Colon (tissue), 2 donors: ENCODE data around the gene CEMIP.

Experiments used
- FAIRE-seq: peaks from 2 replicates; lab custom pipeline; 2012; peaks lifted over from hg19 to GRCh38; lab: Jason Lieb, UNC
- donor health status: control.
- donor health status: control.

The CEMIP gene

DNA sequence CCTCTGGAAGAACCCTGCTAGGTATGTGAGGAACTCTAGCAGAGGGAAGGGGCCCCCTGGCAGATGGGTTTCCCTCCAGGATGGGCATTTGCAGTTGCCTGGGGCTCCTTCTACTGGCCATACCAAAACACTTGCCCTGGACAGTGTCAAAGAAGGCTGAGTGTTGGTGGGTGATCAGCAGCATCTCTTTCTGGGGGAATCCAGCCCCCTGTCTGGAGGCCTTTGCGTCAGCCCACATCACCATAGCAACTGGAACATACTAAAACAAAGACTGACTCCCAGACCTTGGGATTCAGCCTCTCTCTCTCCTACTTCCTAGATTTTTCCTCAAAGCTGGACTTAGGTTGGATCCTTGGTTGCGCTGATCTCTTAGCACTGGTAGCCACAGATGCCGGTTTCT, 8.1 kb downstream of the CEMIP start:
- no peak for FAIRE-seq

DNA sequence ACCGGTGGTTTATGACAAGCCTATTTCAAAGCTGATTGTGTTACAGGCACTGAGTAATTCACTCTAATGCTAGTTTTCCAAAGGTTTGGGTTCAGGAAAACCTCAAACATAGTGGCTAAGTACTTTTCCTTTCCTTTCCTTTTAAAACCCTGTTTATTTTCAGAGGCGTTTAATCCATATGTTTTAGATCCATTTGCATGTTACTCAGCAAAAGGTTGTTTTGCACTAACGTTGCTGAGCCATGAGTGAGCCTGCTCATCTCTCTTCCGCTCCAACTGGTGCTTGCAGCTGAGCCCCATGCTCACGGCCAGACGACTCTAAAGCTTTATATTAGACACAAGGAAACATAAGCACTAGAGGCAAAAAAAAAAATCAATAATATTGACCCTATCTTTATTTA, 9.4 kb downstream of the CEMIP start:
- FAIRE-seq = no peak

DNA sequence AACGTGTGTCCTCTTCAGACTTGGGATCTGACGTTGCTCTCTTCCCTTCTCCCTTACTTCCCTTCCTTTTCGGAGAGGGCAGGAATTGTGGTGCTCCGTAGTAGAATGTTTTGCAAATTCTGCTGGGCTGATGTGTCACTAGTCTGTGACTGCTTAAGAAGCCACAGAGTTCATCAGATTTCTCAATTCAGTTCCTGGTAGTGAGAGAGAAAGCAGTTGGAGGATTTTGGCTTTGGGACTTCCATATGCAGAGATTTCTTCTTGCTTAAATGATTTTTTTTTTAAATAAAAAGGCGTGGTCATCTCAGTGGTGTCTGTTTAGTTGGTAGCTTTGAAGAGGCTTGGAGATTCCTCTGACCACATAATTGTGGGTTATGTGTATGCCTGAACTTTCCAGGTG, 10.1 kb downstream of the CEMIP start:
- no peak for FAIRE-seq

DNA sequence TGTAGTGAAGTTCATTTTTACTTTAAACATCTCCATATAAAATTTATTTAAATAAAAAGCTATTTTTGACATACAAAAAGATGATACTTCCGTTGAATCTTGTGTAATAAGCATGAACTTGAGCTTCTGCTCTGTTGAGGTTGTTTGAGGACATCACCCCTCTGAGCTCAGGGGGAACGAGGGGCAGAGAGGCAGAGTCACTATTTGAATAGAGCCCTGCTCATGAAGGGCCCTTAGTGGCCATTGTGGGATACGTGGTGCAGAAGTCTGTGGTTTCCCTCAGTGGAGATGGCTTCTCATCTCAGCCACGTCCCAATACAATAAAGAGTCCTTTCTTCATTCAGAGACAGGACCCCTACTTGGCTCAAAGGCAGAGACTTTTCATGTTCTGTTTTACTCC, 10.6 kb downstream of the CEMIP start:
- no peak for FAIRE-seq

DNA sequence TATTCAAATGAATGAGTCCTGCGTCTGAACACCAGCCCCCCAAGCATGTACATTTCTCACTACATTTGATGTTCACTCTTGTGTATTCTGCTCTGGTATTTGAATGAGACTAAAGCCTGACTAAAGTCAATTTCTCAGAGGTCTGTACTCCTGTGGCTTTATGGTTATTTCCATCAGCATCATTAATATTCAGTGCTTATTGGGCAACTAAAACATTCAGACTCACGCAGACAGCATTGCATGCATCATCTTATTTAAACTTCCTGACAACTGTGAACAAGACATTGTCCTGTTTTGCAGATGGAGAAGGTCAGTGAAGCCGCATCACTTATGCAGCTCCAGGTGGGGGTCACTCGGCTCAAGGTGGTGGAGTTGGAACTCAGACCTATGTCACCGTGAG, 11.1 kb downstream of the CEMIP start:
- FAIRE-seq = no peak

DNA sequence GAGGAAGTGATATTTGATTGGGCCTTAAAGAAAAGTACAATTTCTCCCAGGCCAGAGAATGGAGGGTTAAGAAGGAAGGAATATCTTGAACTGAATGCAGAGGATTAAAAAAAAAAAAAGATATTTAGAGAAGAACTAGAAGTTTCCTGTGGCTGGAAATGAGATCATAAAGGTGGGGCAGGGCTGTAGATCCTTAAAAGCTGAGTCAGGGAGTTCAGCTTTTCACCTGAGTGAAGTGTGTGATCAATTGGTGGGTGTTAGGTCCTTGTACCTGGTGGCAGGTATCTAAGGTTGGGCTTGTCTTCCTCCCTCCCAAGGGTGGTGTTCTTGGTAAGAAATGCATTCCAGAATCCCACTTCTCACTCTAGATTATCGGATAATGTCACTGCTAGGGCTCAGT, 11.8 kb downstream of the CEMIP start:
- no peak for FAIRE-seq

DNA sequence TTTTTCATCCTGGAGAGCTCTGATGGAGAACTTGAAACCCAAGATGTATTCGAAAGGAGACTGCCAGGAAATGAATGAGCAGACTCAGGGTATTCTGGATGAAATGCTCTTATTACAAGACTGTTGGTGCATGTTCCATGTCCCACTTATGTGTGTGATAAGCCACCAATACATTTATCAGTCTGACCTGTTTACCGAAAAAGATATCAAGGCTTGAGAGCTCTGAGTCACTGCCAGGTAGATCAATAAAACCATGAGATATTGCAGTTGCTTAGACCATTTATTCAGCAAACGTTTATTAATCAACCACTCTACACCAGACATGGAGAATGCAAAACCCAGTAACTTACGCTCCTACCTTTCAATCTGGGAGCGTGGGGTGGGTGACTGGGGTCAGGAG, 17.2 kb downstream of the CEMIP start:
- FAIRE-seq = no peak

DNA sequence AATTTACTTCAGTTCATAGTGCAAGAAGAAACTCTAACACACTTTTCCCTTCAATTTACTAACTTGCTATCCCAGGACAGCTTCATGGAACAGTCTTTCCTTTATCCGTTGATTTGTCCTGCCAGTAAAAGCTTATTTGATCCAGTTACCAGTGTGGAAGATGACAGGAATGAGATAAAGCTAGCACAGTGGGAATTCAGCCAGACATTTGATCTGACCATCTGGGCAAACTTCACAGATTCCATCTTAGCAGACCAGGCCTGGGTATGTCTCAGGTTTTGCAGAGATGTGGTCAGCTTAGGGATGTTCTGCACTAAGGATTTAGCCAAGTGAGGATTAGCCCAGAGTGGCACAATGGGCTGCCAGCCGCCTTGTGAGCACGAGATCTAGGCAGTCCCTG, 19.7 kb downstream of the CEMIP start:
- no peak for FAIRE-seq

DNA sequence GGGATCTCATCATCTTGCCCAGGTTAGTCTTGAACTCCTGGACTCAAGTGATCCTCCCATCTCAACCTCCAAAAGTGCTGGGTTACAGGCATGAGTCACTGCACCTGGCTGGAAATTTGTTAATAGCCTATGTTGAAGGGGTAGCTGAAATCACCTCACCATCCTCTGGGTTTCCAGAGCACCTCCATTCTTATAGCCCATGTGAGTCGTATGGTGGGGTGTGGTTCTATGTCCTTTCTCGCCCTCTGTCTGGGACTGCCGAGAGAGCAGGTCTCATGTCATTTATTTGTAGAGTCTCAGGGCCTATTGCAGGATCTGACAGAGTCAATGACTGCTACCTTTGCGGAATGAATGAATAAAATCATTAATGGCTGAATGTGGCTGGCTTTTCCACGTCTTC, 20.9 kb downstream of the CEMIP start:
- FAIRE-seq = no peak

DNA sequence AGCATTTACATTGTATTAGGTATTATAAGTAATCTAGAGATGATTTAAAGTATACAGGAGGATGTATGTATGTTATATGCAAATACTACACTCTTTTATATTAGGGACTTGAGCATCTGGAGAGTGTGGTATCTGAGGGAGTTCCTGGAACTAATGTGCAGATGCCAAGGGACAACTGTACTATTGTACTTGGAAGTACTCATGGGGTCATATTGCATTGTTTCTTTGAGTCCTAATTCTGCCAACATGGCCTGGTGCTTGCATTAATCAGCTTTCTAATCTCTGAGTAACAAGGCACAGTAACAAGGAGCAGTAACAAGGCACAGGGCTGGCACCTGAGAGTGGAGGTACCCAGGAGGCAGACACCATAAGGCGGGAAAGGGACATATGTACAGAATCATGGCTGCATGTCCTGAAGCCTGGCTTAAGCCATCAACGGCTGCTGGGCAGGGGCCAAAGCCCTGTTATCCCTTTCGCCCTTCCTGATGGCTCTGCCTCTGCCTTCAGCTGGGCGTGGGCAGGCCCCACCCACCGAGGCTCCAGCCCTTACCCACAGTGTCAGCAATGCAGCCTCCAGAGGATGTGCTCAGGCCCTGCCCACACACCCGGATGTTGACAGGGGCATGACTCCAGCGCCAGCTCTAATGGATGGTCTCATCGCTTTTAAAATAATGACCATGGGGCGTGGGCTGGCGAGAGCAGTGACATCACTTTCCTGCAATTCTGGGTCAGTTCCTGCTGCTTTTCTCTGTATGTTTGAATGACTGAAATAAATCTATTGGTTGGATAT, 22.9 kb downstream of the CEMIP start:
- FAIRE-seq = no peak

DNA sequence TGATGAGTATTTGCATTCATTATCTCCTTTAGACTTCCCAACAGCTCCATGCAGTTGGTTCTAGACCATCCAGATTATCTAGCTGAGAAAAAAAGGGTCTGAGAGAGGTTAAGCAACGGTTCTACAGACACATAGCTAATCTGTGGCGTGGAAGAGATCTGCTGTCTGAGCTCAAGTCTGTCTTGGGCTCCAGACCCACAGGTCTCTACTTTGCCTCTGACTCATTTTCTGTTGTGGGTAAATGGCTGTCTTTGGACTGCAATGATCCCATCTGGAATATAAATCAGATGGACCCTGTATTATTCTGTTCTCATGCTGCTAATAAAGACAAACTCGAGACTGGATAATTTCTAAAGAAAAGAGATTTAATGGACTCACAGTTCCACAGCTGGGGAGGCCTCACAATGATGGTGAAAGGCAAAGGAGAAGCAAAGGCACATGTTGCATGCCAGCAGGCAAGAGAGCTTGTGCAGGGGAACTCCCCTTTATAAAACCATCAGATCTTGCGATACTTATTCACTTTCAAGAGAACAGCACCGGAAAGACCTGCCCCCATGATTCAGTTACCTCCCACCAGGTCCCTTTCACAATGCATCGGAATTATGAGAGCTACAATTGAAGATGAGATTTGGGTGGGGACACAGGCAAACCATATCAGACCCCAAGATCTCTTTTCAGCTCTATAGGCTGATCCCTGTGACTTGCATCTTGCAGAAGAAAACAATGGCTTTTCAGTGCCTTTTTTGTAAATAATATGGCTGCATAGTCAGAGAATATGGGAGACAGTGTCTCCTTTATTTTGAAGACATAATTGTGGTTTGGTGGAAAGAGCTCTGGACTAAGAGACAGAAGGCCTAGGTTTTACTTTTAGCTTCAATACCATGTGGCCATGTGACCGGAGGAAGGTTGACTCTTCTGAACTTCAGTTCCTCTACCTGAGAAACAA, 24.7 kb downstream of the CEMIP start:
- FAIRE-seq = no peak

DNA sequence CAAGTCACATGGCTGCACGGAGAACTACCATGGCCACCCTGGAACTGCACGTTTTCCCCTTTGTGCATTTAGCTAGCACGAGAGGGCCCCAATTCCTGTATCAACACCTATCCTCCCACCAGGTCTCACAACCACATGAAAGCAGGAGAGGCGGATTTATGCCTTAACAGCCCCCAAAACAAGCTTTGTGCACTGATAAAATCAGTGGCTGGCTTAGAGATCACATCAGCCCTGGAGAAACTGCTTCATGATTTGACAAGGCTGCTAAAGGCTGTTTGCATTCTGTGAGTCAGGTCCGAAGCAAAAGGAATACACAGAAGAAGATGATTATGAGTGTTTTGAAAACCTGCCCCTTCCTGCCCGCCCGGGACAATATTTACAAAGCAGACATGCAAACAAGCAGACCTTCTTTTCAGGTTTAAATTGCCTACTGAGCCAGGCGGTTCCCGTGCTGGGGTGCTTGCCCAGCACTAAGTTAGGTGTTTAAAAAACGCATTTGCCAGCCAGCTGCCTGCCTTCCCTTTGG, 25.9 kb downstream of the CEMIP start:
- no peak for FAIRE-seq

DNA sequence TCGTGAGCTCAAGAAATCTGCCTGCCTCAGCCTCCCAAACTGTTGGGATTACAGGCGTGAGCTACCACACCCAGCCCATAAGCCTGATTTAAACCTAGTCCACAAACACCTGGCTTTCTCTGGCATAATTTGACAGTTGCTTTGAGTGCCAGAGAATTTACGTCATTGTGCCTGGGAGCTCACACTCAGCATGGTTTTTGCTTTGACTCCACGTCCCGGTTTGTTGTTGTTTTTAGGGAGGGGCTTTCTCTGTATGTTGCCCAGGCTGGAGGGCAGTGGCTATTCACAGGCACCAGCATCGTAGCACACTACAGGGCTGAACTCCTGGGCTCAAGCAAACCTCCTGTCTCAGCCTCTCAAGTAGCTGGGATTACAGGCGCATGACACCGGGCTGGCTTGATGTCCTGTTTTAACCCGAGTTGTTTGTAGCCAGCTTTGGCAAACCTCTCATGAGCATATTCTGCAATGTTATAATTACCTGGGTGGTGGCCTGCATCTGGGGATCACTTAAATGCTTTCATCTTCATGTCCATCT, 32.7 kb downstream of the CEMIP start:
- no peak for FAIRE-seq

DNA sequence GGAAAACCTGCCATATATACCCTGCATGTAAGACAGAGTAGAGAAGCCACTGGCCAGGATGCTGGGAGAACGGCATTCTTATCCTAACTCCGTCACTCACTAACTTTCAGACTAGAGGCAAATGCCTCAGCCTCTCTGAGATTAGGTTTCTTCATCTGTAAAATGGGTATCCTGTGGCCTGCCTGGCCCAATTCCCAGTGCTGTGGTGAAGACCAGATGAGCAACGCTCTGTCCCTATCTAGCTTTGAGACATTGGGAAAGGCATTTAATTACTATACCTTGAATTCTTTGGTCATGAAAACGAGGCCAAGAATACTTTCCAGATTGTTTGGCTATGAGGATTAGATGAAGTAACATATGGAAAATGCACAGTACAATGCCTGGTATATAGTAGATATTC, 35.9 kb downstream of the CEMIP start:
- no peak for FAIRE-seq

DNA sequence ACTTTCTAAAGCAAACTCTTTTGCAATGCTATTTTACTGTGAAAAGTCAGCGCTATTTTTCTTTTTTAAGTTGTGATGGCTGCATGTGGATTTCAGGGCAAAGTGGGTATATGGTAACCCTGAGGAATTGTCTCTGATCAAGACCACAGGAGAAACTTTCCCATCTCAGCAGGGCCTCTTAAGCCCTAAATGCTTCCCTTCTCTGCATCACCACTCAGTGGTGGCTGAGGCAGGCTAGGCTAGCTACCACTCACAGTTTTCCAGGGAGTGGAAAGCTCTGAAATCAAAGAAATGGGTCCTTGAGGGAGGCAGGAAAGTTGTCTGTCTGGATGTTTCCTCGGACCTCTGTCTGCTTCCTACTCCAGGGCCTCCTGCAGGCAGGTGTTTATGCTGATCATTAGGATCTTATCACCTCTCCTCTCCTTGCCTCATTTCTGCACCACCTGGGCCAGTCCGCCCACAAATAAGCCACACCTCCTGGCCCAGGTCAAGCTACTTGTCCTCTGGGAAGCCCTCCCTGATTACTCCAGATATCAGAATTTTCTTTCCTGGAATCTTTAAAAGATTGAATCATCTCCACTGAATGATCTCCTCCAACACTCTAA, 37.0 kb downstream of the CEMIP start:
- no peak for FAIRE-seq

DNA sequence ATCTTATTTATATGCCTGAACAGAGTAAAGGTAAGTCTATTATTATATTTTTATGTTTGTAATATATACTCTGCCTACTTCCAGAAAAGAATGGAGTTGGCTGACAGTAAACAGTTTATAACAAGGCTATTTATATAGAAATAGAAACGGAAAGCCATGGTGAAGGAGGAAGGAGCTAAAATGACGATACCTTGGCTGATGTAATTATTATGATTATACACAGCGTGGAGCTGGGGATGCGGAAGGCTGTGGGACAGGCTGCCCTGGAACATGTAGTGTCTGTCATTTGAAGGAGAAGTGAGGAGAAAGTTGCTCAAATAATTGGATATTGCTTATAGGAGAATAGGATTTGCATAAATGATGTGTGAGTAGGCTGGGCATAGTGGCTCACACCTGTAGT, 37.8 kb downstream of the CEMIP start:
- FAIRE-seq = no peak

DNA sequence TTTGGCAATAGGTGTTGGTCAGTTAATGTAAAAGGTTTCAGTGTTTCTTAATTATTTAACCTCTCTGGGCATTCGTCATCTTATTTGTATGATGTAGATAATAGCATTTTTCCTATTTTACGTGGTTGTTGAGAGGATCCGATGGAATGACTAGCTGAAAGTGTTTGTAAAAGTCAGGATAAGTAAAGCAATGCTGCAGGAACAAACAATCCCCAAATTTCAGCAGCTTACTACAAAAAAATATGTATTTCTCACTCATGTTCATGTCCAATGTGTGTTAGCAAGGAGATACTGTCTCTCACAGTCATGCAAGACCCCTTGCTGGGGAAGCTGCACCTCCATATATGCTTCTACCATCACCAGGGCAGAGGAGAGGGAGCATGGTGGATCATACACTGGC, 38.7 kb downstream of the CEMIP start:
- FAIRE-seq = no peak

DNA sequence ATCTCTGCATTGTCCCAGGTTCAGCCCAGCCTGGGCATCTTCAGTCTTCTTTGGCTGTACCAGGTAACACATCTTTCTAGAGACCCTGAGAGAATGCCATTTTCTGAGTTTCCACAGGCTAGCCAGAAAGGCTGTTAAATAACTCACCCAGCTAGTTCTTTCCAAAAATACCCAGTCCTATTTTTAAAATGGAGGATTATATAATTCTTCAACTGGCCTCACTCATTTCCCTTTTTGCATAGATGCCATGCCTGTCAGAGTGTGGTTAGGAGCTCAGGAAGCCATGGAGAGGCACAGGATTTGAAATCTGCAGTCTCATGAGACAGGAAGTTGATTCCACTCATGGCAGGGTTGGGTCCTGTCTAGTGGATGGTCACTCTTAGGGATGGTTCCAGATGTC, 39.8 kb downstream of the CEMIP start:
- no peak for FAIRE-seq

DNA sequence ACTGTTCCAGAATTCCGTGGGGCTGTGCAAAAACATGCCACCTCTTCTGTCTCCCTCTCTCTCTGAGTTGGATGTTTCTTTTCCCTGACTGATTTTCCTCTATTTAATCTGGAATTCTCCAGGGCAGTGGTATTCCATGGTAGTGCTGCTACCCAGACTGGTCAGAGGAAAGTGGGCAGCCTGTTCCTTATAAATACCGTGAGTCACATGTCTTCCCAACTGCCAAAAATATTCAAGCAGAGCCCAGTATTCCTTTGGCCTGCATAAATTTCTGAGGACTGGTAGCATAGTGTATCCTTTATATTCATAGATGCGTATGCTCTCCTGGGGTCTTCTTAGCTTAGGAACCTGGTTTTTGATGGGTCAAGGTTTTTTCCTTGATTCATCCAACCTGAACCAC, 40.9 kb downstream of the CEMIP start:
- FAIRE-seq = no peak

DNA sequence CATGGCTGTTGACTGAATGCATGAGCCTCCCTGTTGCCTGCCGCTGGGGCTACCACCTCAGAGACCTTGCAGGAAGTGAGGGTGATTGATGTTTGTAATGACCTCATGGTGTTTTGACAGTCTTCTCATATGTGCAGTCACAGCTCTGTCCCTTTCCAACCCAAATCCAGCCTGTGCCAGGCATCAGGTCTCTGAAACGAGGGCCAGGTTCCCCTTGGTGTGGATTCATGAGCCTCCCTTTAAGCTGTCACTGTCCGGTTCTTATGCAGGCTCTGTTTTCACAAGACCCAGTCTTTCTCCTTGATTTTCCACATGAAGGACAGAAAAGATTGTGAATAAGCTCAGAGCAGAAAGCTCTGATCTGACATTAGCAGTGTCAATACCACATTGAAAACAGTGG, 43.1 kb downstream of the CEMIP start:
- no peak for FAIRE-seq

DNA sequence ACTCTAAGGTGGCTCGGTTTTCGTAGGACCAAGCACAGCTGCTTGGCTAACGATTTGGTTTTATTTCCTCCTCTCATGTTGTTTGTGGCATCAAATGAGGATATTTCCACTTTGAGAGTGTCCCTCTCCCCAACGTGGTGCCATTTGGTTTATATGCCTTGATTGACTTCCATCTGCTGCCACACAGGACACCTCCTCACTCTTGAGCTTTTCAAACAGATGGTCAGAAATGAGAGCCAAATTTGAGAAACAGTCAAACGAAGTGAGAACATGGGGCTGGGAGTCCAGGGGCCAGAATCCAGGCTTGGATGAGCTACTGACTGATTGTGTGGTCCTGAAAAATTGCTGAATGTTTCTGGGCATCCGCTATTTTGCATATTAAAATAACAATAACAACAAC, 43.5 kb downstream of the CEMIP start:
- no peak for FAIRE-seq

DNA sequence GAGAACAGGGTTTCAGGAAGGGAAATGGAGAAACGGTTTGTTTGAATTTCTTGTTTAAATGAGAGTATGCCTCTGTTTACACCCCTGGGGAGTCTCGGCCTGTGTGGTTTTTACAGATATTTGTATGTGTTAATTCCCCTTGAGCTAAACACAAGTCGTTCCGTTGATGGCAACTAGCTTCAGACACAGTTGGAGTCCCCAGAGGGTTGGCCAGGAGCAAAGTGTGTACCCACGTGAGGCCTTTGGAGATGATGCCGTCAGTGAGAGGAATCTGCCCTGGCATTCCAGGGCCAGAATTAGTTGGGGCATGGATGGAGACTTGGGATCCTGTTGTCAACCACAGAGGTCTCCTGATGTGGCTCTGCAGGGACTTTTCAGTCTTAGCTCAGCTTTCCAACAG, 44.0 kb downstream of the CEMIP start:
- FAIRE-seq = no peak

DNA sequence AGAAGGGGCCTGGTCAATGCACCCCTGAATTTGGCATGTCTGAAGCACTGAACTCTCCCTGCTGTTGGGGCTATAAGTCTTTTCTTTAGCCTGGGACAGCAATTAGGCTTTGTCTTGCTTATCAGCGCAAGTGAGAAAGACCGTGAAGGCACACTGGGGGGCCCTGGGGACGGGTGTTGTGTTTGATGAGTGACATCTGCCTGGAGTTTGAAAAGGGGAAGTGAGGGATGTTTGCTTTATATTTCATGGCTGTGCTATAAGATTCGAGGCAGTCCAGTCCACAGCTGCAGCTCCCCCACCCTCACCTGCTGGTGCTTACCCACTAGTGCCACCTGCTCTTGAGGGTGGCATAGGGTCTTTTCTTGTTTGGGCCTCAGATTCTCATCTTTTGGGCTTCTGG, 44.8 kb downstream of the CEMIP start:
- FAIRE-seq = no peak
